ENCODE data around the gene IL10RB.
A peak's percentile ranks its signal among the peaks of the same experiment; 100 is the strongest.

IL10RB gene

GRCh38 chr21:33229784-33230544 lies 36.2 kb upstream of the IL10RB start, which contains the start of gene IFNAR2:
TSS of gene IFNAR2 (plus strand) at chr21:33229938. CDS start at chr21:33241923, 11,985 bp downstream.
- TF ChIP-seq CTCF (conservative IDR thresholded peaks at IDR 0.05; ENCODE audit: low read depth, low read length), result no peak
- DNase-seq (ENCODE audit: low read depth), result peak; percentile 53
- peak within 1 kb of the TSS; percentile 88 for H3K4me3 ChIP-seq (ENCODE audit: low read depth, low read length)

GRCh38 chr21:33230545-33231324 lies 35.4 kb upstream of the IL10RB start:
- H3K4me3 ChIP-seq (ENCODE audit: low read depth, low read length), result peak overlapping the region; percentile 88
- DNase-seq (ENCODE audit: low read depth), result peak; percentile 73
- no peak for TF ChIP-seq CTCF (conservative IDR thresholded peaks at IDR 0.05; ENCODE audit: low read depth, low read length)

DNA sequence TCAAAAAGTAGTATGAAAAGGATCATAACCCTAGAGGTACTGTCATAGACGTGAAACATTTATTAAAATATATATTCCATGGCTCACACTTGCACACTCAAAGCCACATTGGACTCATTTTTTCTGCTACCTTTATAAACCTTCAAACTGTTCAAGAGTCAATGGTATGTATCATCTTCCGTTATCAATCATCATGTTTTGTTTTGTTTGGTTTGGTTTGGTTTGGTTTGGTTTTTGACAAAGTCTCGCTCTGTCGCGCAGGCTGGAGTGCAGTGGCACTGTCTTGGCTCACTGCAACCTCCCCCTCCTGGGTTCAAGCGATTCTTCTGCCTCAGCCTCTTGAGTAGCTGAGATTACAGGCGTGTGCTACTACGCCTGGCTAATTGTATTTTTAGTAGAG lies 34.6 kb upstream of the IL10RB start:
- DNase-seq (ENCODE audit: low read depth), result no peak
- no peak for TF ChIP-seq CTCF (conservative IDR thresholded peaks at IDR 0.05; ENCODE audit: low read depth, low read length)
- H3K4me3 ChIP-seq (ENCODE audit: low read depth, low read length), result no peak overlapping the region

DNA sequence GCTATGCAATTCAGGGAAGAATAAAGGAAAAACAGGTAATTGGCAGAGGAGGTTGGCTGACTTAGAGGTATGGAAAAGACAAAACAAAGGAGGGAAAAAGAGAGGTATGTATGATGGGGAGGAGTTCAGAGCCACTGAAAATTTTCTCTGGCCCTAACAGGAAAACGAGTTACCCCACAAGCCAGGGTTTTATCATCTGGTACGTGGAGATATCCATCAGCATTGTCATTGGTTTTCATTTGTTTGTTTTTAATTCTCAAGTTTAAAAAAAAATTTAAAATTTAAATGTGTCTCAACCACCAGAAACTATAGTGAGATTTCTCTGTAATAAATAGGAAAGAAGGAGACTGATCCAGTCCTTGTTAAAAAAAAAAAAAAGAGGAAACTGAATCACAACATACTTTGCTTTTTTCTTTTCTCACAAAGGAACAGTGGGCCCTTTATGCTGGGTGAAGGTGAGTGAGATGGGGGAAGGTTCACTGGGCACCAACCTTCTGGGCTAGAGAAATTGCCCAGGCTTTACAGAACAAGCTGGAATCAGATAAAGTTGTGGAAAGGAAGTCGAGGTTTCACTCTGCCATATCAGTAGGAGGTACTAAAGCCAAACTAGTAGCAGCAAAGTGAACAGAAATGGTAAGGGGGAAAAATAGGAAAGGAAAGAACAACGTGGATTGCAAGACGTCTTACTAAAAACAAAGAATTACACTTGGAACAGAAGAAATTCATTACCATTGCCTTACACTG lies 33.7 kb upstream of the IL10RB start:
- DNase-seq (ENCODE audit: low read depth), result no peak
- TF ChIP-seq CTCF (conservative IDR thresholded peaks at IDR 0.05; ENCODE audit: low read depth, low read length), result no peak
- H3K4me3 ChIP-seq (ENCODE audit: low read depth, low read length), result no peak overlapping the region

GRCh38 chr21:33234635-33235520 lies 31.3 kb upstream of the IL10RB start:
- DNase-seq (ENCODE audit: low read depth), result no peak
- no peak overlapping the region for H3K4me3 ChIP-seq (ENCODE audit: low read depth, low read length)
- TF ChIP-seq CTCF (conservative IDR thresholded peaks at IDR 0.05; ENCODE audit: low read depth, low read length), result no peak

DNA sequence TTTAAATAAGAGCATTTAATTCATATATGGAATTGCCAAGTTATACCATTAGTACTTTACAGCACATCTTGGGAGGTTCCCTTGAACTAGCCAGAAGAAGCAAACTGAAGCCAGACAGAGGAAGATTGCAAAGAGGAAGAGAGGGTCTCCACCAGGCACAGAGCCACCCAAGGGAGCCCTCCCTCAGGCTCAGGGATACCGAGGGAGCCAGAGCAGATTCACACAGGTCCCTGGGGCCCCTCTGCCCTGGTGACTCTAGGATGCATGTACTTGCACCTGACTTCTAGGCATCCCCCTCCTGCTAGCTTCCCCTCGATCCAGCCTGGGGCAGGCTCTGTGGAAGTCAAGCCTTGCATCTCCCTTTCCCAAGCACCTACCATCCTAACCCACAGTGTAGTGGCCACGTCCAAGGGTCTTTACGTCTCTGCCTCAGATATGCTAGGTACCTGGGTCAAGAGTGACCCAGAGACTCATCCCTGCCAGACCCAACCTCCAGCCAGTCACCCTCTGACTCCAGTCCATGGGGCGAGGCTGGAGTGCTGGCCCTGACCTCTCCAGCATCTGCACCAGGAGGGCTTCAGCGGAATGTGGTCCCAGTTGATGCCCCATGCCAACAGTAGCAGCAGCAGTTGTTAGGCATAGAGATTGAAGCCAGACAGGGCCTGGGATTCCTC lies 30.0 kb upstream of the IL10RB start:
- no peak for TF ChIP-seq CTCF (conservative IDR thresholded peaks at IDR 0.05; ENCODE audit: low read depth, low read length)
- H3K4me3 ChIP-seq (ENCODE audit: low read depth, low read length), result no peak overlapping the region
- DNase-seq (ENCODE audit: low read depth), result no peak

All from choroid plexus epithelial cell (primary cell).